KMS-11 (cell line): ENCODE data around the gene PHACTR3.

ENCODE experiments used
- H2AFZ ChIP-seq: fragments of 200-600 bp; sonication (generic); 2 replicates; pipeline ENCODE4 v1.6.1; 2016; ENCODE audit warnings: antibody characterized with exemption, mixed run types, low read depth
- H3K27ac ChIP-seq: fragments of 200-600 bp; sonication (generic); 2 replicates; pipeline ENCODE4 v1.6.1; 2016; ENCODE audit warnings: mild to moderate bottlenecking, mixed run types
- H3K27me3 ChIP-seq: fragments of 200-600 bp; sonication (generic); 2 replicates; pipeline ENCODE4 v1.6.1; 2017; ENCODE audit warnings: mild to moderate bottlenecking, low read depth, mixed run types, moderate library complexity; ENCODE audit not compliant: insufficient read depth
- H3K36me3 ChIP-seq: fragments of 200-600 bp; sonication (generic); 2 replicates; pipeline ENCODE4 v1.6.1; 2017; ENCODE audit warnings: mild to moderate bottlenecking, mixed run types; ENCODE audit not compliant: insufficient read depth
- H3K4me1 ChIP-seq: fragments of 200-600 bp; sonication (generic); 2 replicates; pipeline ENCODE4 v1.6.1; 2016; ENCODE audit warnings: mild to moderate bottlenecking, low read depth, mixed run types; ENCODE audit not compliant: poor library complexity, severe bottlenecking
- H3K4me2 ChIP-seq: fragments of 200-600 bp; sonication (generic); 2 replicates; pipeline ENCODE4 v1.7.0; 2016; ENCODE audit warnings: mild to moderate bottlenecking, mixed run types
- H3K4me3 ChIP-seq: fragments of 200-600 bp; sonication (generic); IDR thresholded peaks from 2 replicates; pipeline ENCODE4 v1.6.1; 2017; ENCODE audit warnings: low read depth, low read length, mixed read lengths; ENCODE audit not compliant: insufficient read depth
- H3K79me2 ChIP-seq: fragments of 200-600 bp; sonication (generic); 2 replicates; pipeline ENCODE4 v1.6.1; 2016; ENCODE audit warnings: low read depth, mixed run types; ENCODE audit not compliant: insufficient read depth
- H3K9ac ChIP-seq: fragments of 200-600 bp; sonication (generic); 2 replicates; pipeline ENCODE4 v1.6.1; 2016; ENCODE audit warnings: mild to moderate bottlenecking, mixed run types
- H4K20me1 ChIP-seq: fragments of 200-600 bp; sonication (generic); 2 replicates; pipeline ENCODE4 v1.6.1; 2016; ENCODE audit warnings: mild to moderate bottlenecking, mixed run types; ENCODE audit not compliant: insufficient read depth
- TF ChIP-seq, protein P1 (sequence below): fragments of 200-600 bp; sonication (generic); conservative IDR thresholded peaks from 2 replicates; pipeline ENCODE4 v1.6.1; 2017; ENCODE audit warnings: low read depth, mild to moderate bottlenecking, antibody characterized with exemption, low read length, moderate library complexity, mixed read lengths

PHACTR3 gene

DNA sequence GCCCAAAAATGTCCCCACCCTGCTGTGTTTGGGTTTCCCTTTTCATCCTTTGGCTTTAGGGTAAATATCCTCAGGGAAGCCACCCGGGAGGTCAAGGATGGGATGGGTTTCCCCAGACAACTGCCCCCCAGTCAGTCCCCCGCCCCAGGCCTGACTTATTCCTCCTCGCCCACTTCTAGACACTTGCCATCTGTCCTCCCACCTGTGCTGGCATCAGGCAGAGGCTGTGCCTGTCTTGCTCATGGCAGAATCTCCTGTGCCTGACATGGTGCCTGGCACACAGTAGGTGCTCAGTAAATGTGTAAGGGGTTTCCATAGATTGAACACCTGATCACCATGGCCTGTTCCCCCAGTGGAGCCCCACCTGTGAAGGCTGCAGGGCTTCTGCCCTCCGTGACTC lies 141.8 kb downstream of the PHACTR3 start:
- Histone ChIP-seq H3K4me3 (no peak overlapping the region), H3K36me3 (no peaks in the 10 kb centered on the region), H3K4me2 (no peak overlapping the region), H2AFZ (no peak overlapping the region), H3K27me3 (no peaks in the 10 kb centered on the region), H4K20me1 (no peaks in the 10 kb centered on the region), H3K9ac (no peak overlapping the region), H3K79me2 (no peaks in the 10 kb centered on the region), H3K4me1 (peaks cover 14% of the 10 kb centered on the region), H3K27ac (no peak overlapping the region)
- TF ChIP-seq, protein P1, sequence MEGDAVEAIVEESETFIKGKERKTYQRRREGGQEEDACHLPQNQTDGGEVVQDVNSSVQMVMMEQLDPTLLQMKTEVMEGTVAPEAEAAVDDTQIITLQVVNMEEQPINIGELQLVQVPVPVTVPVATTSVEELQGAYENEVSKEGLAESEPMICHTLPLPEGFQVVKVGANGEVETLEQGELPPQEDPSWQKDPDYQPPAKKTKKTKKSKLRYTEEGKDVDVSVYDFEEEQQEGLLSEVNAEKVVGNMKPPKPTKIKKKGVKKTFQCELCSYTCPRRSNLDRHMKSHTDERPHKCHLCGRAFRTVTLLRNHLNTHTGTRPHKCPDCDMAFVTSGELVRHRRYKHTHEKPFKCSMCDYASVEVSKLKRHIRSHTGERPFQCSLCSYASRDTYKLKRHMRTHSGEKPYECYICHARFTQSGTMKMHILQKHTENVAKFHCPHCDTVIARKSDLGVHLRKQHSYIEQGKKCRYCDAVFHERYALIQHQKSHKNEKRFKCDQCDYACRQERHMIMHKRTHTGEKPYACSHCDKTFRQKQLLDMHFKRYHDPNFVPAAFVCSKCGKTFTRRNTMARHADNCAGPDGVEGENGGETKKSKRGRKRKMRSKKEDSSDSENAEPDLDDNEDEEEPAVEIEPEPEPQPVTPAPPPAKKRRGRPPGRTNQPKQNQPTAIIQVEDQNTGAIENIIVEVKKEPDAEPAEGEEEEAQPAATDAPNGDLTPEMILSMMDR: no peak

DNA sequence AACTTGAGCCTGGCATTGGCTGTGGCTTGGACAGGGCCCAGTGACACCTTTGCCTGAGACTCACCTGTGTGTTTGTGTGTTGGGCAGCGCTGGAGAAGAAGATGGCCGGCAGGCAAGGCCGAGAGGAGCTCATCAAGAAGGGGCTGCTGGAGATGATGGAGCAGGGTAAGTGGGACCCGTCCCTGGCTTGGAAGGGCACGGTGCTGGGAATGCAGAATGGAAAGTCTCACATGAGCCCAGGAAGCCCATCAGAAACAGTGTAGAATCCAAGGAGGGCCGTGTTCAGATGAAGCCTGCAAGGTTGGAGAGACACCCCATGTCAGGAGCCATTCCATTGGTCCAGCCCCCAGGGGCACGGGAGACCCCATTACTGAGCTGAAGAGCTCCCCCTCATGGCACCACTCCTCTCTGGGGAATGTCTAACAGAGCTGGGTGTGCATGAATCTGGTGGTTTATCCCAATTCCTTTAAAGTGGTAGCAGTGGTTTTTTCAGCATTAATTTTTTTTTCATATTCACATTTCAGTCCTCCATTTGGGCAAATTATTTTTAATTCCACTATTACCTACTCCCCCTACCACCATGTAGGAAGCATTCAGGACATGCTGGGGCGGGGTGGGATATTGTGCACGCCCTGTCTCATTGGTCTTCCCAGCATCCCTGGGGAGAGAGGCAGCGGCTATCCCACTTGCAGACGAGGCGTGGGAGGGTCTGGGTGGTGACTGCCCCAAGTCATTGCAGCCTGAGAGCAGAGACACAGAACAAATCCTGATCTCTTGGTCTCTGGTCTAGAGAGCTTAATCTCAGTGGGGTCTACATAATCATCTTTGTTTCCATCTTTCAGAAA lies 143.6 kb downstream of the PHACTR3 start:
- Histone ChIP-seq H4K20me1 (no peaks in the 10 kb centered on the region), H3K4me1 (peaks cover 29% of the 10 kb centered on the region)

DNA sequence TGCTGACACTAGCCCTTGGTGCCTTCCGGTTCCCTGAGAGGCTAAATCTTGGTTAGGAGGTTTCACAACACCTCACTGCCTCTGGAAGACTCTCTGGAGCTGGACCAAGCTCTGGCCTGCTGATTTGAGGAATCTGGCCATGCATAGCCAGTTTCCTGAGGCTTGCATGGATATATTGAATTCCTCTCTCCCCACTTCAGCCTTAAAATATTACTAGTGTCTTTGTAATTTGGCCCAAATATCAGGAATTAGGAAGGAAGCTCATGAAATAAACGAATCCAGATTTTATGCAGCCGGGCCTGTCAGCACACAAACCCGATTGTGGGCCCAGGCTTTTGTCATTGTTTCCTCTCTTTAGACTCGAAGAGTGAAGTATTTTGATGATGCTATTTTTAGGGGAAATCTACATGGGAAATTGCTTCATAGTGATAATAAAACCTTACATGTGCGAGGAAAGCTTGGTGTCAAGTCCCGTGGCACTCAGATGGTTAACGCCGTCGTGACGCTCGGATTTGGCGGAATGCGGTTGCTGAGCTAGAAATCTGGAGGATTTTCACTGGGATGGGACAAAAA lies 144.4 kb downstream of the PHACTR3 start:
- Histone ChIP-seq H3K4me1 (peaks cover 38% of the 10 kb centered on the region), H3K9ac (no peak overlapping the region), H3K27ac (no peak overlapping the region), H3K4me3 (no peak overlapping the region), H3K27me3 (no peaks in the 10 kb centered on the region), H4K20me1 (no peaks in the 10 kb centered on the region), H3K4me2 (no peak overlapping the region), H3K79me2 (no peaks in the 10 kb centered on the region), H2AFZ (no peak overlapping the region), H3K36me3 (no peaks in the 10 kb centered on the region)
- TF ChIP-seq, protein P1: no peak

More for the DNA sequence above, 143.6 kb downstream of the PHACTR3 start:
- no peak overlapping the region for H3K4me2 ChIP-seq
- no peak overlapping the region for H3K4me3 ChIP-seq
- no peaks in the 10 kb centered on the region for H3K79me2 ChIP-seq
- H3K27me3 ChIP-seq: no peaks in the 10 kb centered on the region
- H3K27ac ChIP-seq: no peak overlapping the region
- H2AFZ ChIP-seq: no peak overlapping the region
- TF ChIP-seq, protein P1: no peak
- no peak overlapping the region for H3K9ac ChIP-seq
- H3K36me3 ChIP-seq: no peaks in the 10 kb centered on the region

DNA sequence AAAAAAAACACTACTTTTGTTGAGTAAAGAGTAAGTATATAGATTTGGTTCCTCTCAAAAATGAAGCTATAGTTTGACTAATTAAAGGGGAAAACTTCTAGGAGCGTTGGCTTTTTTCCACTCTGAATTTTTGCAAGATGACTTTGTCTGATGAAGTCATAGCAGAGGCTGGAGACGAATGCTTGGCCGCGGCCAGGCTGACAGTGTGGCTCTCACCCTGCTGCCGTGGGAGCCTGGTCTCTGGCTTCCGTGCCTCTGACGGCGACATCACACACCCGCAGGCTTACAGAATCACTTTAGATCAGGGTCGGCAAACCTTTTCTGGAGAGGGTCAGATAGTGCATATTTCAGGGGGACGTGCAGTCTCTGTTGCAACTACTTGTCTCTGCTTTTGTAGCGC lies 145.0 kb downstream of the PHACTR3 start:
- Histone ChIP-seq H3K4me3 (no peak overlapping the region), H2AFZ (no peak overlapping the region), H3K4me2 (no peak overlapping the region), H3K36me3 (no peaks in the 10 kb centered on the region), H3K27ac (no peak overlapping the region), H3K27me3 (no peaks in the 10 kb centered on the region), H4K20me1 (no peaks in the 10 kb centered on the region), H3K79me2 (no peaks in the 10 kb centered on the region), H3K9ac (no peak overlapping the region), H3K4me1 (peaks cover 39% of the 10 kb centered on the region)
- TF ChIP-seq, protein P1: no peak
